MM.1S (cell line): ENCODE results near the gene MISP.

Experiments used
- EZH2 ChIP-seq: fragments of 300-600 bp; sonication (generic); optimal IDR thresholded peaks from 2 replicates; pipeline ENCODE3; 2017; ENCODE audit warnings: low read depth, mild to moderate bottlenecking, antibody characterized with exemption, low read length, mixed read lengths
- EZH2phosphoT487 ChIP-seq: fragments of 300-600 bp; sonication (generic); IDR thresholded peaks from 2 replicates; pipeline ENCODE4 v1.6.1; 2018; ENCODE audit warnings: antibody characterized with exemption, low read length
- TF ChIP-seq, protein P1 (sequence below): fragments of 300-600 bp; sonication (generic); IDR thresholded peaks from 2 replicates; pipeline ENCODE4 v1.5.1; 2016; ENCODE audit warnings: antibody characterized with exemption, low read length, mixed read lengths

DNA sequence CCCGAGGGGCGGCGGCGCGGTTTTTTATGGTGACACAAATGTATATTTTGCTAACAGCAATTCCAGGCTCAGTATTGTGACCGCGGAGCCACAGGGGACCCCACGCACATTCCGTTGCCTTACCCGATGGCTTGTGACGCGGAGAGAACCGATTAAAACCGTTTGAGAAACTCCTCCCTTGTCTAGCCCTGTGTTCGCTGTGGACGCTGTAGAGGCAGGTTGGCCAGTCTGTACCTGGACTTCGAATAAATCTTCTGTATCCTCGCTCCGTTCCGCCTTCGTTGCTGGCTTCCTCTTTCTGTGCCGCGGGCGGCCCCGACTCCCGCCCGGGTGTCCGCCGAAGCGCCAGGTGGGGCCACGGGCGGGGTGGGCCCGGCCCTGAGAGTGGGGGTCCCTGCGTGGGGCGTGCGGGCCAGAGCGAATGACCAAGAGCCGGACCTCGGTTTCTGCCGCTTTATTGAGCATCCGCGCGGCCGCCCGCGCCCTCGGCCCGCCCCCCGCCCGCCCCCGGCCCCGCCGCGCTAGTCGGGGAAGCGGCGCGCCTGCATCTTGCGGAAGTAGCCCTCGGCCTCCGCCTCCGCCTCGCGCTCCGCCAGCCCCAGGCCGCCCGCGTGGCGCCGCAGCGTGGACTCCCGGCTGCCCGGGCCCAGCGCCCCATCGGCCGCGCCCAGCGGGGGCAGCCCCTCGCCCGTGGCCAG is 61.3 kb downstream of the MISP start:
- TF ChIP-seq, protein P1, sequence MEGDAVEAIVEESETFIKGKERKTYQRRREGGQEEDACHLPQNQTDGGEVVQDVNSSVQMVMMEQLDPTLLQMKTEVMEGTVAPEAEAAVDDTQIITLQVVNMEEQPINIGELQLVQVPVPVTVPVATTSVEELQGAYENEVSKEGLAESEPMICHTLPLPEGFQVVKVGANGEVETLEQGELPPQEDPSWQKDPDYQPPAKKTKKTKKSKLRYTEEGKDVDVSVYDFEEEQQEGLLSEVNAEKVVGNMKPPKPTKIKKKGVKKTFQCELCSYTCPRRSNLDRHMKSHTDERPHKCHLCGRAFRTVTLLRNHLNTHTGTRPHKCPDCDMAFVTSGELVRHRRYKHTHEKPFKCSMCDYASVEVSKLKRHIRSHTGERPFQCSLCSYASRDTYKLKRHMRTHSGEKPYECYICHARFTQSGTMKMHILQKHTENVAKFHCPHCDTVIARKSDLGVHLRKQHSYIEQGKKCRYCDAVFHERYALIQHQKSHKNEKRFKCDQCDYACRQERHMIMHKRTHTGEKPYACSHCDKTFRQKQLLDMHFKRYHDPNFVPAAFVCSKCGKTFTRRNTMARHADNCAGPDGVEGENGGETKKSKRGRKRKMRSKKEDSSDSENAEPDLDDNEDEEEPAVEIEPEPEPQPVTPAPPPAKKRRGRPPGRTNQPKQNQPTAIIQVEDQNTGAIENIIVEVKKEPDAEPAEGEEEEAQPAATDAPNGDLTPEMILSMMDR: no peak
- TF ChIP-seq EZH2: no peak
- TF ChIP-seq EZH2phosphoT487: no peak
